ENCODE data around the gene PECR.

Gene PECR

DNA sequence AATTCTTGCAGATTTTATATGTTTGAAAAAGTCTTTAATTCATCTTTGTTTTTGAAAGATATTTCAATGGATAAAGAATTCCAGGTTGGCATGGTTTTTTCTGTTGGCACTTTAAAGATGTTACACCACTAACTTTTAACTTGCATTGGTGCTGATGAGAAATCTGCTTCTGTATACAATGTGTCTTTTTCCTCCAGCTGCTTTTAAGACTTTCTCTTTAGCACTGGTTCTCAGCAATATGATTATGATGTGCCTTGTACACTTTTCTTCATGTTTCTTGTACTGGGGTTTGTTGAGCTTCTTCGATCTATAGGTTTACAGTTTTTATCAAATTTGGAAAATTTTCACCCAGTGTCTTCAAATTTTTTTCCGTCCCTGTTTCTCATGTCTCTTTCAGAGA is 29.2 kb downstream of the PECR start:
- Histone ChIP-seq H3K36me3 (no peaks in the 10 kb centered on the region), H3K9me3 (replicated peaks in 1 of 11) (no peaks in the 10 kb centered on the region), H3K27me3 (no peaks in the 10 kb centered on the region), H3K4me2 (no peak overlapping the region), H3K27ac (no peak overlapping the region), H3K4me3 (no peak overlapping the region), H3K9ac (no peak overlapping the region), H4K20me1 (no peaks in the 10 kb centered on the region), H3K4me1 (peaks cover 2 to 12% (median 5%) of the 10 kb centered on the region in 10 experiments; a peak in 18 of 20 replicates)
- TF ChIP-seq Cebpa-rat (IDR thresholded peaks at IDR 0.05) = no peak

DNA sequence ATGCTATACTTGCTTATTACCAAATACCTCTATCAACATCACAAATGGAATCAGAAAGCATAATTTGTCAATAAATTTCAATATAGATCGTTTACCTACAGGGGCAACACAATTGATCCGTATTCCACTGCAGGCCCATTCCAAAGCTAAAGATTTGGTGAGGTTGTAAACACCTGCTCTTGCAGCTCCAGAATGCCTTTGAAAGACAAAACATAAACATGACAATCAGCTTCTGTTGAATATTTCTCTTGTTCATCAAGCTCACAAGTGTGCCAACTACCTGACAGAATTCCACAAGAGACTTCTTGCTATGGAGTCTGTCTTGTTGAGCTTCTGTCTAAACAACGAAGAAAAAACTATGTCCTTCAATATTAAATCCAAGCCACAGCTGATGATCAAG is 30.3 kb downstream of the PECR start:
- H3K9me3 ChIP-seq (replicated peaks in 1 of 11) = no peaks in the 10 kb centered on the region
- no peak for TF ChIP-seq Cebpa-rat (IDR thresholded peaks at IDR 0.05)
- no peak overlapping the region for H3K9ac ChIP-seq
- H3K4me3 ChIP-seq = no peak overlapping the region
- no peaks in the 10 kb centered on the region for H3K36me3 ChIP-seq
- H3K4me2 ChIP-seq = no peak overlapping the region
- H3K27ac ChIP-seq = no peak overlapping the region
- H3K4me1 ChIP-seq = 0 out of 20 replicates have a peak, but pooled peaks cover 0 to 1% (median 0%) of the 10 kb centered on the region in 10 experiments
- H3K27me3 ChIP-seq = no peaks in the 10 kb centered on the region
- H4K20me1 ChIP-seq = no peaks in the 10 kb centered on the region

DNA sequence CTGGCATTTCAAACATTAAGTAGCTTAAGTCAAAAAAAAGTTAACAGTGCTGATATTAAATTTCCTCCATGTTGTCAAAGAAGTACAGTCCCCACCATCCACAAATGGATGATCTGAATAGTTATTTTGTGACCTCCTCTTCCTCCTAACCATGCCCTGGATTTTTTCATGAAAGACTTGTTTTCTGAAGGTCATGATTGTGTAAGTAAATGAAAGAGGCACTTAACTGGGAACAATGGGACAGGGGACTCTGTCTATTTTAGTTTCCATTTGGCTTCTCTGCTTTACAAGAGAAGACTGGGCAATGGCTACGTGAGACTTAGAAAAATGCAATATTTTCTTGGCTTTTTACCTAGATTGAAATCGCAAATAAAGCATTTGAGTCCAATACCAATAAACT is 32.2 kb downstream of the PECR start:
- H3K4me2 ChIP-seq = no peak overlapping the region
- no peaks in the 10 kb centered on the region for H3K36me3 ChIP-seq
- H3K27me3 ChIP-seq = no peaks in the 10 kb centered on the region
- H3K4me3 ChIP-seq = no peak overlapping the region
- no peak for TF ChIP-seq Cebpa-rat (IDR thresholded peaks at IDR 0.05)
- H4K20me1 ChIP-seq = no peaks in the 10 kb centered on the region
- no peak overlapping the region for H3K9ac ChIP-seq
- H3K9me3 ChIP-seq (replicated peaks in 1 of 11) = no peaks in the 10 kb centered on the region
- H3K27ac ChIP-seq = no peak overlapping the region
- H3K4me1 ChIP-seq = peaks cover 0 to 6% (median 0%) of the 10 kb centered on the region in 10 experiments; a peak in 1 of 20 replicates

DNA sequence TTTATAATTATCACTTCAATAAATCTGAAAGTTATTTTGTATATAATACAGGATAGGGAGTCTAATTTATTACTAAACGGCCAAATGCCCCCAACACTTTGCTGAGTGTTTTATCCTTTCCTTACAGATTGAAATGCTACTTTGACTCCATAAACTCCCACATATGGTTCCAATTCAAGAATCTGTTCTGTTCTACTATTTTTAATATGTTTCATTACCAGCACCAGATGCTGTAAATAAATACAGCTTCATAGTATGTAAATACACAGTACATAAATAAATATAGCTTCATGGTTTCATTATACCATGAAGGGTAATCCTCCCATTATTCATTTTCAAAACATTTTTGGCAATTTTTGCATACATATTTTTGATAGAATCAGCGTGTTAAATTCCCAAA is 34.2 kb downstream of the PECR start:
- Histone ChIP-seq H3K27me3 (no peaks in the 10 kb centered on the region), H3K4me3 (no peak overlapping the region), H3K4me1 (peaks cover 0 to 6% (median 0%) of the 10 kb centered on the region in 10 experiments; a peak in 1 of 20 replicates), H4K20me1 (no peaks in the 10 kb centered on the region), H3K27ac (no peak overlapping the region), H3K9me3 (replicated peaks in 1 of 11) (no peaks in the 10 kb centered on the region), H3K9ac (no peak overlapping the region), H3K4me2 (no peak overlapping the region), H3K36me3 (no peaks in the 10 kb centered on the region)
- no peak for TF ChIP-seq Cebpa-rat (IDR thresholded peaks at IDR 0.05)

DNA sequence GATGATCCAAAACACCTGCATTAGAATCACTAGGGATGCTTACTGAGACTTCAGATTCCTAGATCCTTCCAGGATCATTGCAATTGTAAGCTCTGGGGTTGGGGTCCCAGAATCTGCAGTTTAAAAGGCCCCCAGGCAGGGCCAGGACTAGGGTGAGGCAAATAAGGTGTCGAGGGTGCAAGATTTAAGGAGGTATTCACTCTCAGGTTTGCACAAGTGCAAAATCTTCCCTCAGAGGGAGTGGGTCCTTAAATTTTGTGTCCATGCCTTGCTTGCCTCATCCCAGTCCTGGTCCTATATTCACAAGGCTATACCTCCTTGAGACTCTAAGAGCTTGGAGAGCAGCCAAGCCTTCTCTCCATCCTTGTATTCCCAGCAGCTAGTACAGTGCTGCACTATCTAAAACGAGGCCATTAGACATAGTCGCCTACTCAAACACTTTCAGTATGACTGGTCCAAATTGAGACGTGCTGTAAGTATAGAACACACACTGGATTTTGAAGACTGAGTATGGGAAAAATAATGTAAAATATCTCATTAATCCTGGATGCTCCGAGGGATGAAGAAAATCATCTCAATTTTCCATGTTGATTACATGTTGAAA is 36.6 kb downstream of the PECR start:
- no peaks in the 10 kb centered on the region for H3K36me3 ChIP-seq
- H3K27ac ChIP-seq = no peak overlapping the region
- no peak overlapping the region for H3K9ac ChIP-seq
- no peaks in the 10 kb centered on the region for H4K20me1 ChIP-seq
- H3K27me3 ChIP-seq = no peaks in the 10 kb centered on the region
- H3K4me3 ChIP-seq = no peak overlapping the region
- H3K4me2 ChIP-seq = no peak overlapping the region
- no peaks in the 10 kb centered on the region for H3K9me3 ChIP-seq (replicated peaks in 1 of 11)
- peaks cover 0 to 6% (median 0%) of the 10 kb centered on the region in 10 experiments; a peak in 1 of 20 replicates for H3K4me1 ChIP-seq
- no peak for TF ChIP-seq Cebpa-rat (IDR thresholded peaks at IDR 0.05)

DNA sequence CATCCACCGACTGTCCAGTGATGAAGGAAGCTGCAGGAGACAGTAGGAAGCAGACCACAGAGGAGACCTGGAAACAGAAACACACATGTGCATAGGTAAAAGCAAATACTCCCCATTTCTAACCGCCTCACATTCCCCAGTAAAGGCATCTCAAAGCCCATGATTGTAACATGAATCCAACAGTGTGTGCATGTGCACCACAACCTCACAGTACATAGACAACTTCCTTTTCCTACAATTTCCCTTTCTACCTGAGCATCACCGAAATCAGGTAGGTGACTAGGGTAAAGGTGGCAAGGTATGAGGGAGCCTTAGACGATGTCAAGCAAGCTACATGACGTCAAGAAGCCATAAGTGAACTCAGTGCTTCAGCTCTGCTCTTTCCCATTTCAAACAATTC is 37.7 kb downstream of the PECR start:
- no peak overlapping the region for H3K9ac ChIP-seq
- no peak overlapping the region for H3K4me2 ChIP-seq
- no peak for TF ChIP-seq Cebpa-rat (IDR thresholded peaks at IDR 0.05)
- no peaks in the 10 kb centered on the region for H3K27me3 ChIP-seq
- no peak overlapping the region for H3K4me3 ChIP-seq
- no peaks in the 10 kb centered on the region for H3K9me3 ChIP-seq (replicated peaks in 1 of 11)
- H3K4me1 ChIP-seq = peaks cover 0 to 6% (median 0%) of the 10 kb centered on the region in 10 experiments; a peak in 1 of 20 replicates
- H4K20me1 ChIP-seq = no peaks in the 10 kb centered on the region
- H3K27ac ChIP-seq = no peak overlapping the region
- H3K36me3 ChIP-seq = no peaks in the 10 kb centered on the region

DNA sequence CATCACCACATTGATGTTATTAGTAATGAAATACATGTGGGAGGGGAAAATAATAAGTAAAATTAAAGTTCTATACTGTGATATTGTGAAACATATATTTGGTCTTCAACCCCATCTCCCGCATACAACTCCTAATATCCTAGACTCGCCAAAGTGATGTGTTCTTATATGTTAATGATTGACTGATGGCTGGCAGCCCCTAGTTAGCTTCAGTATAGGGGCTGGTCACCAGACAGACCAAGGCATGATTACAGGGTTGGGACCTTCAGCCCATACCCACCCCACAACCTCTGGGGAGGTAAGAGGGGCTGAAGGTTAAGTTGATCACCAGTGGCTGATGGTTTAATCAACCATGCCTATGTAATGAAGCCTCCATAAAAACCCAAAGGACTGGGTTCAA is 40.2 kb downstream of the PECR start:
- TF ChIP-seq Cebpa-rat (IDR thresholded peaks at IDR 0.05) = no peak
- no peaks in the 10 kb centered on the region for H3K27me3 ChIP-seq
- H3K36me3 ChIP-seq = no peaks in the 10 kb centered on the region
- no peak overlapping the region for H3K9ac ChIP-seq
- H4K20me1 ChIP-seq = no peaks in the 10 kb centered on the region
- peaks cover 0 to 6% (median 0%) of the 10 kb centered on the region in 10 experiments; a peak in 1 of 20 replicates for H3K4me1 ChIP-seq
- H3K27ac ChIP-seq = no peak overlapping the region
- no peaks in the 10 kb centered on the region for H3K9me3 ChIP-seq (replicated peaks in 1 of 11)
- H3K4me3 ChIP-seq = no peak overlapping the region
- no peak overlapping the region for H3K4me2 ChIP-seq

DNA sequence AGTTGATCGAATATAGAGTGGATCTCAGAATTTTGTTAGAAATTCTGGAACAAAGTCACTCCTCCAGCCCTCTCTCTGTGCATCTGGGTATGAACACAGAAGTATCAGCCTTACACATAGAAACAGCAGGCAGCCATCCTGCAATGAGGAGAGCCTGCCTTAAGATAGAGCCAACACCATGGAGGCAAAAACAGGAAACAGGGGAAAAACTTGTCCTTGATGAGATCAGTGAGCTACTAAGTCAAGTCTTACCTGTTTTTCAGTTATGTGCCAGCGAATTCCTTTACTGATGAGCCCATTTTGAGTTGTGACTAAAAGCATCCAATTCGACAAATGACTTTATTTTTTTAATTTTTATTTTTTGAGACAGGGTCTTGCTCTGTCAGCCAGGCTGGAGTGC is 41.7 kb downstream of the PECR start:
- Histone ChIP-seq H3K4me3 (no peak overlapping the region), H3K4me1 (peaks cover 0 to 4% (median 0%) of the 10 kb centered on the region in 10 experiments; a peak in 1 of 20 replicates), H3K4me2 (no peak overlapping the region), H3K27me3 (no peaks in the 10 kb centered on the region), H3K36me3 (no peaks in the 10 kb centered on the region), H3K9me3 (replicated peaks in 1 of 11) (no peaks in the 10 kb centered on the region), H3K9ac (no peak overlapping the region), H3K27ac (no peak overlapping the region), H4K20me1 (no peaks in the 10 kb centered on the region)
- TF ChIP-seq Cebpa-rat (IDR thresholded peaks at IDR 0.05) = 0 out of 22 replicates have a peak, but pooled peaks of 1 of the 11 experiments have one; percentile 19

DNA sequence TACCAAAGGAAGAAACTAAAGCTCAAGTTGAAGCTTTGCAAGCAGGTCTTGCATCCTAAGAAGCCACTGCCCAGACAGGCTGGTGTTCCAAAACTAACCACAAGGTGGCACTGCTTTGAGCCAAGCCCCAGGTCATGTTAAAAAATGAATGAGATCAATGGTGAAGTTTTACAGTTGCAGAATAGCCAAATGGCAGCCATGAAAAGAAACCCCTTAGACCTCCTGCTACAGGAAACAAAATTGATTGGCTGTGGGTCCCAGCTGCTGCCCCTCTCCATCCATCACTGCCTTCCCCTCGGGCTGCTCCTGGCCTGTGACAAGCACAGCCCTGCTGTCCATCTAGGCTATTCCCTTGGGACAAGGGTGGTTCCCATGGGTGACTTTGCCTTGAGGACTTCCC is 47.5 kb downstream of the PECR start:
- TF ChIP-seq Cebpa-rat (IDR thresholded peaks at IDR 0.05) = no peak
- no peak overlapping the region for H3K27ac ChIP-seq
- H3K4me2 ChIP-seq = no peak overlapping the region
- no peak overlapping the region for H3K9ac ChIP-seq
- H3K9me3 ChIP-seq (replicated peaks in 1 of 11) = no peaks in the 10 kb centered on the region
- no peaks in the 10 kb centered on the region for H4K20me1 ChIP-seq
- H3K36me3 ChIP-seq = no peaks in the 10 kb centered on the region
- H3K4me1 ChIP-seq = peaks cover 0 to 11% (median 0%) of the 10 kb centered on the region in 10 experiments; a peak in 4 of 20 replicates
- no peaks in the 10 kb centered on the region for H3K27me3 ChIP-seq
- no peak overlapping the region for H3K4me3 ChIP-seq

DNA sequence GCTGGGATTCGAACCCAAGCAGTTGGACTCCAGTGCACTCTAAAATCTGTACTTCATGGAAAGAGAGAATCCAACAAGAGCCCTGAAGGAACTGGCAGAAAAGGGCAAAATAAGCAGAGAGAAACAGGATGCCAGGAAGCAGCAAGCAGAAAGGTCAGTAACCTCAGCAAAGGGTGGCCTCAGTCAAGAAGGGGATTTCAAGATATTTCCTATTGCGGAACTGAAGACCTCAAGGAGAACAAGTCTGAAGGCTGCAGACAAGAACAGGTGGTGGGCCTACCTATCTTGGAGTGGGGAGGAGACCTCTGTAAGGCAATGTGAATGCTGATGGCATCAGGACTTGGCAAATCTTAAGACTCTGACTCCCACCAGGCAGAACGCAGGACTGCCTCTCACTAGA is 48.2 kb downstream of the PECR start:
- Histone ChIP-seq H3K4me1 (peaks cover 0 to 11% (median 0%) of the 10 kb centered on the region in 10 experiments; a peak in 4 of 20 replicates), H3K4me2 (no peak overlapping the region), H3K9me3 (replicated peaks in 1 of 11) (no peaks in the 10 kb centered on the region), H4K20me1 (no peaks in the 10 kb centered on the region), H3K27ac (no peak overlapping the region), H3K9ac (no peak overlapping the region), H3K27me3 (no peaks in the 10 kb centered on the region), H3K36me3 (no peaks in the 10 kb centered on the region), H3K4me3 (no peak overlapping the region)
- no peak for TF ChIP-seq Cebpa-rat (IDR thresholded peaks at IDR 0.05)

Data from BLaER1 treated with 17β-estradiol and CSF1 and Interleukin-3, amounts not matched to agents 10 nM and 100 nM (cell line).